Tibial artery (tissue), 4 donors: Measurements from ENCODE around the gene IL6.
"Not testable (repeated sequence)": the region's sequence is repeated elsewhere in the genome, so short reads cannot be mapped to it uniquely, and the experiment has no call there.

Experiments used
- DNase-seq, 2 donors: peaks; one replicate each; pipeline ENCODE4 v3.0.0-alpha.2; 2019
- H3K27ac ChIP-seq, 2 donors: fragments of 200-600 bp; sonication (generic) in 1 of 2; 1 replicate in 1 of 2; 2 replicates in 1 of 2; pipeline ENCODE4 v1.5.1; 2018 to 2019; ENCODE audit warnings: mild to moderate bottlenecking in 1 of 2
- H3K27me3 ChIP-seq, 2 donors: fragments of 200-600 bp; sonication (generic) in 1 of 2; one replicate each; pipeline versions ENCODE4 v1.5.1 to v1.6.0; 2016 to 2019
- H3K36me3 ChIP-seq, 3 donors: fragments of 200-600 bp; sonication (generic) in 2 of 3; one replicate each; pipeline ENCODE4 v1.5.1; 2016 to 2019; ENCODE audit warnings: mild to moderate bottlenecking in 2 of 3
- H3K4me1 ChIP-seq, 4 donors: fragments of 200-600 bp; sonication (generic) in 2 of 4; 1 replicate in 3 of 4; 2 replicates in 1 of 4; pipeline ENCODE4 v1.5.1; 2016 to 2019
- H3K4me3 ChIP-seq, 2 donors: fragments of 200-600 bp; sonication (generic) in 1 of 2; 1 replicate in 1 of 2; 2 replicates in 1 of 2; pipeline ENCODE4 v1.5.1; 2018 to 2019; ENCODE audit warnings: mild to moderate bottlenecking in 2 of 2
- H3K9me3 ChIP-seq, 3 donors: fragments of 200-600 bp; sonication (generic) in 1 of 3; one replicate each; pipeline ENCODE4 v1.5.1; 2016 to 2019
- intact Hi-C: fragments of 100-400 bp; cut with DNase I; formaldehyde crosslinking; loops from one replicate; pipeline ENCODE4 v1.15.0; 2023; ENCODE audit warnings: low total_unique reads
- TF ChIP-seq, protein P1 (sequence below), 2 experiments: fragments of 200-600 bp in 1 of 2; fragments of 450-650 bp in 1 of 2; IDR thresholded peaks; one replicate each; pipeline ENCODE4 v1.5.1; 2017 to 2019; ENCODE audit warnings: antibody characterized with exemption in 2 of 2, mild to moderate bottlenecking in 1 of 2, moderate library complexity in 1 of 2

Gene IL6

DNA sequence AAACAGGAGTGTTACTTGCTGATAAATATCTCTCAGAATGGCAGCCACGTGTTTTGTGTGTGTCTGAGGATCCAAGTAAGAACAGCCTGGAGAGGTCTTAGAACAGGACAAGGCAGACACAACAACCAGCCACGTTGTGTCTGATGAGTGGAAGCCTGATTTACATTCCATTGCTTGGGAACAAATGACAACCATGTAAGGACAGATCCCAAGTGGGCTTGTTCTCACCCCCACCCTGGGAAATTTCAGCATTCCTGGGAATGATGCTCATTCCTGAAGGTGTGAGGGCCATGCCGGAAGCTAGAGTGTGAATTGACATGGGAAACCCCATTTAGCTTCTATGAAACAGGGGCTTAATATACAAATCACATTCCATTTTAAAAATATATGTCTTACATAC lies 35.9 kb downstream of the IL6 start:
- no peak for DNase-seq
- TF ChIP-seq, protein P1, sequence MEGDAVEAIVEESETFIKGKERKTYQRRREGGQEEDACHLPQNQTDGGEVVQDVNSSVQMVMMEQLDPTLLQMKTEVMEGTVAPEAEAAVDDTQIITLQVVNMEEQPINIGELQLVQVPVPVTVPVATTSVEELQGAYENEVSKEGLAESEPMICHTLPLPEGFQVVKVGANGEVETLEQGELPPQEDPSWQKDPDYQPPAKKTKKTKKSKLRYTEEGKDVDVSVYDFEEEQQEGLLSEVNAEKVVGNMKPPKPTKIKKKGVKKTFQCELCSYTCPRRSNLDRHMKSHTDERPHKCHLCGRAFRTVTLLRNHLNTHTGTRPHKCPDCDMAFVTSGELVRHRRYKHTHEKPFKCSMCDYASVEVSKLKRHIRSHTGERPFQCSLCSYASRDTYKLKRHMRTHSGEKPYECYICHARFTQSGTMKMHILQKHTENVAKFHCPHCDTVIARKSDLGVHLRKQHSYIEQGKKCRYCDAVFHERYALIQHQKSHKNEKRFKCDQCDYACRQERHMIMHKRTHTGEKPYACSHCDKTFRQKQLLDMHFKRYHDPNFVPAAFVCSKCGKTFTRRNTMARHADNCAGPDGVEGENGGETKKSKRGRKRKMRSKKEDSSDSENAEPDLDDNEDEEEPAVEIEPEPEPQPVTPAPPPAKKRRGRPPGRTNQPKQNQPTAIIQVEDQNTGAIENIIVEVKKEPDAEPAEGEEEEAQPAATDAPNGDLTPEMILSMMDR (IDR thresholded peaks at IDR 0.05), result no peak
- H3K4me3 ChIP-seq, result no peak overlapping the region
- no peaks in the 10 kb centered on the region for H3K27me3 ChIP-seq
- no peaks in the 10 kb centered on the region for H3K4me1 ChIP-seq
- no peaks in the 10 kb centered on the region for H3K36me3 ChIP-seq
- intact Hi-C loops, result no loop called here
- H3K27ac ChIP-seq, result no peak overlapping the region
- peaks cover 0 to 8% (median 0%) of the 10 kb centered on the region in 3 donors for H3K9me3 ChIP-seq

DNA sequence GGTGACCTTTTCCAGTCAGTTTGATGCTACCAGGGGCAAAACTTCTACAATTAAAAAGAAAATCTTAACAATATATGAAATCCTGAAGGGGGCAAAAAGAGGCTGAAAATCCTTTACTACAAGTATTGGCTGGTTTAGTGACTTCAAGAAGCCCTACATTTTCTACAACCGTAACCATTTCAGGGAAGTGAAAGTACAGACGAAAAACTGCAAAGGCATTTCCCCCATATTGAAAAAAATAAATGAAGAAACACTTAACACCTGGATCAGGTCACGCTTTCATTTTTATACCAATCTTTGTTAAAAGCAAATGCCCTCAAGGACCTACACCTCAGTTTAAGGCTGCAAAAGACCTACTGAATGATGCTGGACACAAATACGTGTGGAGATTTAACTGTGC lies 38.6 kb downstream of the IL6 start:
- no peaks in the 10 kb centered on the region for H3K27me3 ChIP-seq
- intact Hi-C loops, result no loop called here
- TF ChIP-seq, protein P1 (IDR thresholded peaks at IDR 0.05), result no peak
- H3K4me1 ChIP-seq, result no peaks in the 10 kb centered on the region
- no peak overlapping the region for H3K4me3 ChIP-seq
- no peak for DNase-seq
- H3K27ac ChIP-seq, result no peak overlapping the region
- peaks cover 0 to 6% (median 0%) of the 10 kb centered on the region in 3 donors for H3K9me3 ChIP-seq
- H3K36me3 ChIP-seq, result no peaks in the 10 kb centered on the region

DNA sequence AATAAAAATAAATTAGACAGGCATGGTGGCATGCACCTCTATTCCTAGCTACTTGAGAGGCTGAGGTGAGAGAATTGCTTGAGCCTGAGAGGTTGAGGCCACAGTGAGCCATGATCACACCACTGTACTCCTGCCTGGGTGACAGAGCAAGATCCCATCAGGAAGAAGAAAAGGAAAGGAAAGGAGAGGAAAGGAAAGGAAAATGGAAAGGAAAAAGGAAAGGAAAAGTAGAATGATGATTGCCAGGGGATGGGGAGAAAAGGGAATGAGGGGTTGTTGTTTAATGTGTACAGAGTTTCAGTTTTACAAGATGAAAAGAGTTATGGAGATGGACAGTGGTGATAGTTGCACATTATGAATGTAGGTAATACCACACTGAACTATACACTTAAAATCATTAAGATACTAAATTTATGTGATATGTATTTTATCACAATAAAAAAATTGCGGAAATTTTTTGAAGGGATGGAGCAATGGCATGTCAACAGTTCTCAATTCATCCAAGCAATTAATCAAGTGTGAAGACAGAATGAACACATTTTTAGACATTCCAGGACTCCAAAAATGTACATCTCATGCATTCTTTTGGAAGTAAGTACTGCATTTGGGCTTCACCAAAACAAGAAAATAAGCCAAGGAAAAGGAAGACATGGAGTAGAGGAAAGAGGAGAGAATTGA lies 44.3 kb downstream of the IL6 start:
- Histone ChIP-seq H3K36me3 (no peaks in the 10 kb centered on the region), H3K9me3 (no peaks in the 10 kb centered on the region), H3K4me3 (no peak overlapping the region), H3K27ac (no peak overlapping the region), H3K4me1 (no peaks in the 10 kb centered on the region), H3K27me3 (no peaks in the 10 kb centered on the region)
- DNase-seq, result no peak
- TF ChIP-seq, protein P1 (IDR thresholded peaks at IDR 0.05), result no peak
- intact Hi-C loops, result no loop called here

DNA sequence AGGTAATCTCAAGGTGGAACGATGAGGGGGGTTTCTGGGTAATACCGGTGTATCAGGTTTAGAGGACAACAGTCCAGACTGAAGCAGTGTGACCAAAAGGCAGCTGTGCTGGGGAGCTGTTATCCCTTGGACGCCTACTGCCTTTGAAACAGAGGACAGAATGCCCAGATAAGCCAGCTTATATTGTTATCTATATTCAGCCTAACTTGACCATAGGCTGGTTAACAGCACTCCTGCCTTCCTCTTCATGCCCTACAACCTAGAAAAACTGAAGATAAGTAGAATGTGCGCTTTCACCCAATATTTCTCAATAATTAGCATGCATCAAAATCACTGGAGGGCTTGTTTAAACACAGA lies 44.9 kb downstream of the IL6 start:
- Histone ChIP-seq H3K36me3 (no peaks in the 10 kb centered on the region), H3K4me3 (no peak overlapping the region), H3K4me1 (no peaks in the 10 kb centered on the region), H3K27ac (no peak overlapping the region), H3K9me3 (no peaks in the 10 kb centered on the region), H3K27me3 (no peaks in the 10 kb centered on the region)
- TF ChIP-seq, protein P1 (IDR thresholded peaks at IDR 0.05), result no peak
- intact Hi-C loops, result no loop called here
- DNase-seq, result no peak

DNA sequence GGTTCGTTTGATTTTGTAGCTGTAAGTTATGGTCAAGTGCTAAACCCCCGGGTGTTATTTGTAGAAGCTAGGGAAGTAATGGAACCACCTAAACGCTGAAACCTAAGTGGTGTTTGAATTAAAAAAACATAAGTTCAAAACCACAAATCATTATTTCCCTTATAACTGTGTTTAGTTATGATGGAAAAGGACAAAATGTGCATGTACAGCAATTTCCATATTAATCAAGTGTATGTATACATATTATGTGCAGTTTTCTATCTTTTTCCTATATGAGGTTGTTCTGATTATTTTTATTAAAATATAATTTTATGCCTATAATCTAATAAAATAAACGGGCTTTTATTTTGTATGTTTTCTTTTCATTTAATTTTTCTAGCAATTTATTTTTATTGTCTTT lies 45.9 kb downstream of the IL6 start:
- Histone ChIP-seq H3K27ac (no peak overlapping the region), H3K9me3 (no peaks in the 10 kb centered on the region), H3K36me3 (no peaks in the 10 kb centered on the region), H3K4me1 (no peaks in the 10 kb centered on the region), H3K4me3 (no peak overlapping the region), H3K27me3 (no peaks in the 10 kb centered on the region)
- TF ChIP-seq, protein P1 (IDR thresholded peaks at IDR 0.05), result no peak
- no peak for DNase-seq
- intact Hi-C loops, result no loop called here

DNA sequence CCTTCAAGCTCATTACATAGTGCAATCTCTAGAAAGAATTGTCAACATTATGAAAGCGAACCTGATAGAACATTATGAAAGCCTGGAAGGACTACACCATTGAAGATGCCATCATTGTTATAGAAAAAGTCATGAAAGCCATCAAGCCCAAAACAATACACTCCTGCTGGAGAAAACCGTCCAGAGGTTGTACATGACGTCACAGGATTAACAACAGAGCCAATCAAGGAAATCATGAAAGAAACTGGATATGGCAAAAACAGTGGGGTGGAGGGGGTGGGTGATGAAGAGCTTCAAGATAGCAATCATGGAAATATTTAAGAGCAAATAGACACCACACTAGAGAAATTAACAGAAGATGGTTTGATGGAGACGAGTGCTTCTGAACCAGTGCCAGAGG lies 50.0 kb downstream of the IL6 start:
- Histone ChIP-seq H3K4me1 (no peaks in the 10 kb centered on the region), H3K36me3 (no peaks in the 10 kb centered on the region), H3K27me3 (no peaks in the 10 kb centered on the region), H3K27ac (no peak overlapping the region), H3K9me3 (no peaks in the 10 kb centered on the region), H3K4me3 (no peak overlapping the region)
- no peak for DNase-seq
- TF ChIP-seq, protein P1 (IDR thresholded peaks at IDR 0.05), result no peak
- intact Hi-C loops, result no loop called here

DNA sequence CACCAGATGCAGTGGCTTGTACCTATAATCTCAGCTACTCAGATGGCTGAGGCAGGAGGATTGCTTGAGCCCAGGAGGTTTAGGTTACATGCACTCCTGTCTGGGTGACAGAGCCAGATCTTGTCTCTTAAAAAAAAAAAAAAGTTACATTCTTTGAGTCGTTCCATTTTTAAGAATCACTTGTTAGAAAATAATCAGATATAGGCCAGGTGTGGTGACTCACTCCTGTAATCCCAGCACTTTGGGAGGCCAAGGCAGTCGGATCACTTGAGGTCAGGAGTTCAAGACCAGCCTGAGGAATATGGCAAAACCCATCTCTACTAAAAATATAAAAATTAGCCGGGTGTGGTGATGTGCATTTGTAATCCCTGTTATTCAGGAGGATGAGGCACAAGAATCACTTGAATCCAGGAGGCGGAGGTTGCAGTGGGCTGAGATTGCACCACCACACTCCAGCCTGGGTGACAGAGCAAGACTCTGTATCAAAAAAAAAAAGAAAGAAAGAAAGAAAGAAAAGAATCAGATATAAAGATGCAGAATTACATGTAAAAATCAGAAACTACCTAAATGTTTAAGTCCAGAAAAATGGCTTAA lies 52.8 kb downstream of the IL6 start:
- H3K36me3 ChIP-seq, DNase-seq, H3K27ac ChIP-seq, H3K4me3 ChIP-seq, H3K4me1 ChIP-seq, intact Hi-C loops, H3K27me3 ChIP-seq, H3K9me3 ChIP-seq: not testable (repeated sequence)
